K562 (cell line): ENCODE results near the gene CLSTN1. TPM values are rescaled to one million over a fixed set of nuclear protein-coding genes. Genes with fewer than 3 reads are reported as not detected.

ENCODE experiments used
- ATAC-seq: fragments of 200-7000 bp; cut with Tn5 transposase; 3 replicates; pipeline ENCODE4 v1.9.1; 2020; ENCODE audit warnings: moderate library complexity
- BruUV-seq: library from RNA; stranded (reverse); fragments of 400-500 nt; replicated peaks from 2 replicates; lab custom pipeline; 2021; lab: Mats Ljungman, UMichigan
- CTCF ChIA-PET: fragments of 300-600 bp; formaldehyde crosslinking; extraction: SDS; loops from one replicate; lab custom pipeline; 2021; ENCODE audit warnings: low intra/inter-chr PET ratio; lab: Yijun Ruan, JAX
- POLR2A ChIA-PET: fragments of 300-600, 350-650 bp; sonication (Branson Sonifier 250); formaldehyde crosslinking; extraction: SDS; loops from one replicate; lab custom pipeline; 2021; ENCODE audit warnings: antibody characterized with exemption, inconsistent platforms; lab: Yijun Ruan, JAX
- DNase-seq, 4 experiments: peaks; one replicate each; pipeline versions ENCODE4 v3.0.0 to v3.0.0-alpha.2; 2011 to 2018; ENCODE audit warnings: low spot score in 3 of 4, mixed read lengths in 3 of 4; ENCODE audit errors: extremely low read depth in 1 of 4
- FAIRE-seq: peaks from 2 replicates; lab custom pipeline; 2011; peaks lifted over from hg19 to GRCh38; lab: Jason Lieb, UNC
- H2AFZ ChIP-seq: 2 replicates; pipeline ENCODE4 v1.6.0; 2011; ENCODE audit warnings: low read depth, low read length, control low read depth, inconsistent platforms
- H3K27ac ChIP-seq: fragments of 200-600 bp; 3 replicates; pipeline ENCODE4 v1.8.0; 2011; ENCODE audit warnings: low read depth, mild to moderate bottlenecking, control low read depth, inconsistent platforms, low read length, moderate library complexity, mixed read lengths; ENCODE audit errors: extremely low read depth
- H3K27me3 ChIP-seq, 2 experiments: fragments of 300-600 bp in 1 of 2; 2 replicates in 1 of 2; 3 replicates in 1 of 2; pipeline versions ENCODE4 v1.6.0 to v1.8.0; 2011; ENCODE audit warnings: inconsistent platforms in 2 of 2, low read length in 2 of 2, mild to moderate bottlenecking in 1 of 2, mixed read lengths in 1 of 2, moderate library complexity in 1 of 2; ENCODE audit not compliant: control insufficient read depth in 2 of 2, insufficient read depth in 2 of 2
- H3K36me3 ChIP-seq: fragments of 300-600 bp; 3 replicates; pipeline ENCODE4 v1.8.0; 2011; ENCODE audit warnings: mild to moderate bottlenecking, low read length, inconsistent platforms; ENCODE audit not compliant: control insufficient read depth, insufficient read depth
- H3K4me1 ChIP-seq, 2 experiments: fragments of 200-600 bp in 1 of 2; replicated peaks in 1 of 2; 2 replicates in 1 of 2; 3 replicates in 1 of 2; pipeline versions ENCODE4 v1.5.1 to v1.8.0; 2011; ENCODE audit warnings: inconsistent platforms in 2 of 2, low read length in 2 of 2, mild to moderate bottlenecking in 1 of 2, mixed read lengths in 1 of 2, moderate library complexity in 1 of 2; ENCODE audit not compliant: control insufficient read depth in 2 of 2, insufficient read depth in 2 of 2
- H3K4me2 ChIP-seq: 2 replicates; pipeline ENCODE4 v1.6.1; 2011; ENCODE audit warnings: low read length, control low read depth, inconsistent platforms, mixed read lengths; ENCODE audit not compliant: insufficient read depth
- H3K4me3 ChIP-seq: fragments of 200-600 bp; sonication (generic), shearing (Covaris generic); 2 replicates; pipeline ENCODE4 v1.5.1; 2016; ENCODE audit warnings: control low read depth, inconsistent platforms
- H3K79me2 ChIP-seq: fragments of 200-600 bp; 3 replicates; pipeline ENCODE4 v1.8.0; 2011; ENCODE audit warnings: low read length, inconsistent platforms; ENCODE audit not compliant: control insufficient read depth, insufficient read depth
- H3K9ac ChIP-seq, 2 experiments: 2 replicates each; pipeline versions ENCODE4 v1.6.0 to v1.6.1; 2011; ENCODE audit warnings: low read depth in 2 of 2, low read length in 2 of 2, control low read depth in 1 of 2, inconsistent platforms in 1 of 2, mild to moderate bottlenecking in 1 of 2, mixed read lengths in 1 of 2; ENCODE audit not compliant: insufficient read depth in 1 of 2
- H3K9me1 ChIP-seq: one replicate; pipeline ENCODE4 v1.6.0; 2011; ENCODE audit warnings: inconsistent platforms, mild to moderate bottlenecking, low read length, moderate library complexity; ENCODE audit not compliant: control insufficient read depth, insufficient read depth
- H3K9me3 ChIP-seq: replicated peaks from 2 replicates; pipeline ENCODE4 v1.5.1; 2011; ENCODE audit warnings: low read depth, low read length, inconsistent platforms; ENCODE audit not compliant: control insufficient read depth, insufficient read depth
- H4K20me1 ChIP-seq: replicated peaks from 2 replicates; pipeline ENCODE4 v1.6.1; 2011; ENCODE audit warnings: low read length, inconsistent platforms, mixed read lengths; ENCODE audit not compliant: control insufficient read depth, insufficient read depth
- CBFA2T2 ChIP-seq: fragments of 450-650 bp; conservative IDR thresholded peaks from 2 replicates; pipeline ENCODE4 v1.6.1; 2017; ENCODE audit warnings: mild to moderate bottlenecking
- GATA2 ChIP-seq: sonication (generic); formaldehyde crosslinking; IDR thresholded peaks from 2 replicates; pipeline ENCODE4 v1.4.0; 2020; ENCODE audit warnings: mild to moderate bottlenecking, missing genetic modification reagents
- HDAC1 ChIP-seq, 2 experiments: fragments of 450-650 bp; IDR thresholded peaks; 2 replicates each; pipeline ENCODE4 v1.6.1; 2016 to 2017; ENCODE audit warnings: inconsistent platforms in 1 of 2, mild to moderate bottlenecking in 1 of 2, moderate library complexity in 1 of 2
- JUN ChIP-seq, 2 experiments: sonication (generic) in 1 of 2; formaldehyde crosslinking in 1 of 2; IDR thresholded peaks; 2 replicates each; pipeline versions ENCODE4 v1.6.1 to v1.8.0; 2012 to 2022; ENCODE audit warnings: borderline replicate concordance in 2 of 2, mild to moderate bottlenecking in 2 of 2, improper control_type of control experiment in 1 of 2, low read depth in 1 of 2, low read length in 1 of 2, missing genetic modification reagents in 1 of 2
- NFE2L1 ChIP-seq: fragments of 450-650 bp; IDR thresholded peaks from 2 replicates; pipeline ENCODE4 v1.6.1; 2016; ENCODE audit warnings: missing genetic modification characterization, low read depth, mild to moderate bottlenecking, missing compliant biosample characterization, moderate library complexity, borderline replicate concordance
- NFRKB ChIP-seq: fragments of 450-650 bp; IDR thresholded peaks from 2 replicates; pipeline ENCODE4 v1.6.1; 2016; ENCODE audit warnings: low read depth
- PYGO2 ChIP-seq: fragments of 450-650 bp; IDR thresholded peaks from 2 replicates; pipeline ENCODE4 v1.6.1; 2016; ENCODE audit warnings: mild to moderate bottlenecking, missing genetic modification characterization, moderate library complexity, missing compliant biosample characterization
- RBM14 ChIP-seq: fragments of 200-400 bp; formaldehyde crosslinking; IDR thresholded peaks from 2 replicates; pipeline ENCODE4 v1.6.1; 2018; ENCODE audit warnings: low read depth, mild to moderate bottlenecking, low read length, moderate library complexity, borderline replicate concordance; ENCODE audit not compliant: insufficient read depth
- ZNF165 ChIP-seq: fragments of 250-450 bp; sonication (Bioruptor Pico); IDR thresholded peaks from 2 replicates; pipeline ENCODE4 v1.4.0; 2020; ENCODE audit warnings: borderline replicate concordance
- ZNF512 ChIP-seq: IDR thresholded peaks from 2 replicates; pipeline ENCODE4 v1.6.1; 2016; ENCODE audit warnings: missing genetic modification characterization, missing compliant biosample characterization
- WGBS: fragments of 100-300 bp; shearing (Covaris generic); methylation state at CpG from one replicate; pipeline ENCODE4 v1.1.6; 2016; ENCODE audit warnings: low coverage, mixed read lengths; ENCODE audit not compliant: insufficient coverage; ENCODE audit errors: missing lambda C conversion rate; 5-methylcytosine and 5-hydroxymethylcytosine counted together
- in situ Hi-C: fragments of 300-500 bp; cut with MboI; formaldehyde crosslinking; loops from 4 replicates; pipeline ENCODE4 v1.15.0; 2018; ENCODE audit warnings: inconsistent platforms, mixed read lengths
- intact Hi-C: fragments of 100-400 bp; cut with micrococcal nuclease; formaldehyde crosslinking; loops from 2 replicates; pipeline ENCODE4 v1.14.2; 2022
- polyA plus RNA-seq, 8 experiments: library from polyadenylated mRNA; depleted of rRNA in 4 of 8; stranded (reverse) in 5 of 8; unstranded in 3 of 8; fragments of >200 nt; fragmentation: Nextera tagmentation in 2 of 8; fragmentation: Illumina TruSeq in 1 of 8; extraction: Ambion mirVana in 2 of 8; extraction: Trizol in 1 of 8; gene quantifications; 2 replicates each; pipeline versions ENCODE4 v1.2.1 to v1.2.3, GENCODE V29; 2011 to 2014; ENCODE audit warnings: inconsistent platforms in 1 of 8, missing spikeins in 1 of 8
- total RNA-seq, 7 experiments: library from RNA; depleted of rRNA in 6 of 7; stranded (reverse); fragments of >200 nt in 6 of 7; fragmentation: Illumina TruSeq in 2 of 7; extraction: Trizol in 2 of 7; gene quantifications; 2 replicates each; pipeline versions ENCODE4 v1.2.1 to v1.2.3, GENCODE V29; 2011 to 2021; ENCODE audit warnings: low replicate concordance in 1 of 7
- TF ChIP-seq, protein P1 (sequence below): sonication (generic); formaldehyde crosslinking; IDR thresholded peaks from 2 replicates; pipeline ENCODE4 v1.8.1; 2023; ENCODE audit warnings: mild to moderate bottlenecking, missing genetic modification reagents
- TF ChIP-seq, protein P2 (sequence below): fragments of 450-650 bp; IDR thresholded peaks from 2 replicates; pipeline ENCODE4 v1.6.1; 2016; ENCODE audit warnings: mild to moderate bottlenecking
- TF ChIP-seq, protein P3 (sequence below): fragments of 450-650 bp; IDR thresholded peaks from 2 replicates; pipeline ENCODE4 v1.6.1; 2016; ENCODE audit warnings: low read depth, mild to moderate bottlenecking, moderate library complexity

The CLSTN1 gene
- total and polyA plus RNA-seq, 9 of the 15 experiments (the other 6 are each of a cell fraction or from before 2014, with no cell fraction given): 1.1 to 32.5 (median 13.3) TPM

- peaks cover 62% of the 10 kb centered on the region; the same call in 2 of the 3 replicates for H3K36me3 ChIP-seq
- 86% methylated on average over 6 of the region's 6 CpGs for WGBS
- DNase-seq (no peak), FAIRE-seq (no peak), ATAC-seq (no peak)
- H3K4me2 ChIP-seq: no peak overlapping the region
- ChIA-PET POLR2A (no interaction called here), CTCF (interaction anchor here (3.6 kb wide), 1 partner anchor 97 kb away, joined by 66 read pairs; no protein-coding TSS in a partner anchor)
- H2AFZ ChIP-seq: no peak overlapping the region
- H3K27me3 ChIP-seq: no peaks in the 10 kb centered on the region
- in situ Hi-C loops: no loop called here
- H3K9ac ChIP-seq: no peak overlapping the region
- no peaks in the 10 kb centered on the region for H3K9me3 ChIP-seq
- peaks cover 3% of the 10 kb centered on the region for H3K9me1 ChIP-seq
- H3K4me3 ChIP-seq: no peak overlapping the region
- H3K27ac ChIP-seq: no peak overlapping the region
- intact Hi-C loops: loop anchor here (5.0 kb wide), 1 partner anchor 143 kb away; no protein-coding TSS in a partner anchor
- H3K79me2 ChIP-seq: no peaks in the 10 kb centered on the region
- no TSS peak for BruUV-seq
- peaks cover 14 to 53% of the 10 kb centered on the region in 2 experiments for H3K4me1 ChIP-seq
- H4K20me1 ChIP-seq: no peaks in the 10 kb centered on the region
- TF ChIP-seq NFE2L1 (tag) (no peak), ZNF165 (CRISPR knock-in tag) (no peak), HDAC1 (IDR thresholded peaks at IDR 0.05) (no peak), NFRKB (no peak), ZNF512 (tag) (no peak), CBFA2T2 (no peak), GATA2 (no peak), JUN (IDR thresholded peaks at IDR 0.05; ENCODE audit: borderline replicate concordance, low read depth, low read length) (no peak), JUN (CRISPR knock-in tag; IDR thresholded peaks at IDR 0.05; ENCODE audit: borderline replicate concordance) (no peak), PYGO2 (tag) (no peak), RBM14 (no peak)
- TF ChIP-seq, protein P1, sequence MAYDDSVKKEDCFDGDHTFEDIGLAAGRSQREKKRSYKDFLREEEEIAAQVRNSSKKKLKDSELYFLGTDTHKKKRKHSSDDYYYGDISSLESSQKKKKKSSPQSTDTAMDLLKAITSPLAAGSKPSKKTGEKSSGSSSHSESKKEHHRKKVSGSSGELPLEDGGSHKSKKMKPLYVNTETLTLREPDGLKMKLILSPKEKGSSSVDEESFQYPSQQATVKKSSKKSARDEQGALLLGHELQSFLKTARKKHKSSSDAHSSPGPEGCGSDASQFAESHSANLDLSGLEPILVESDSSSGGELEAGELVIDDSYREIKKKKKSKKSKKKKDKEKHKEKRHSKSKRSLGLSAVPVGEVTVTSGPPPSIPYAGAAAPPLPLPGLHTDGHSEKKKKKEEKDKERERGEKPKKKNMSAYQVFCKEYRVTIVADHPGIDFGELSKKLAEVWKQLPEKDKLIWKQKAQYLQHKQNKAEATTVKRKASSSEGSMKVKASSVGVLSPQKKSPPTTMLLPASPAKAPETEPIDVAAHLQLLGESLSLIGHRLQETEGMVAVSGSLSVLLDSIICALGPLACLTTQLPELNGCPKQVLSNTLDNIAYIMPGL (CRISPR knock-in tag): no peak
- TF ChIP-seq, protein P2, sequence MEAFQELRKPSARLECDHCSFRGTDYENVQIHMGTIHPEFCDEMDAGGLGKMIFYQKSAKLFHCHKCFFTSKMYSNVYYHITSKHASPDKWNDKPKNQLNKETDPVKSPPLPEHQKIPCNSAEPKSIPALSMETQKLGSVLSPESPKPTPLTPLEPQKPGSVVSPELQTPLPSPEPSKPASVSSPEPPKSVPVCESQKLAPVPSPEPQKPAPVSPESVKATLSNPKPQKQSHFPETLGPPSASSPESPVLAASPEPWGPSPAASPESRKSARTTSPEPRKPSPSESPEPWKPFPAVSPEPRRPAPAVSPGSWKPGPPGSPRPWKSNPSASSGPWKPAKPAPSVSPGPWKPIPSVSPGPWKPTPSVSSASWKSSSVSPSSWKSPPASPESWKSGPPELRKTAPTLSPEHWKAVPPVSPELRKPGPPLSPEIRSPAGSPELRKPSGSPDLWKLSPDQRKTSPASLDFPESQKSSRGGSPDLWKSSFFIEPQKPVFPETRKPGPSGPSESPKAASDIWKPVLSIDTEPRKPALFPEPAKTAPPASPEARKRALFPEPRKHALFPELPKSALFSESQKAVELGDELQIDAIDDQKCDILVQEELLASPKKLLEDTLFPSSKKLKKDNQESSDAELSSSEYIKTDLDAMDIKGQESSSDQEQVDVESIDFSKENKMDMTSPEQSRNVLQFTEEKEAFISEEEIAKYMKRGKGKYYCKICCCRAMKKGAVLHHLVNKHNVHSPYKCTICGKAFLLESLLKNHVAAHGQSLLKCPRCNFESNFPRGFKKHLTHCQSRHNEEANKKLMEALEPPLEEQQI: no peak
- TF ChIP-seq, protein P3, sequence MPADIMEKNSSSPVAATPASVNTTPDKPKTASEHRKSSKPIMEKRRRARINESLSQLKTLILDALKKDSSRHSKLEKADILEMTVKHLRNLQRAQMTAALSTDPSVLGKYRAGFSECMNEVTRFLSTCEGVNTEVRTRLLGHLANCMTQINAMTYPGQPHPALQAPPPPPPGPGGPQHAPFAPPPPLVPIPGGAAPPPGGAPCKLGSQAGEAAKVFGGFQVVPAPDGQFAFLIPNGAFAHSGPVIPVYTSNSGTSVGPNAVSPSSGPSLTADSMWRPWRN: no peak
Measured at GRCh38 chr1:9723926-9724325, 99.8 kb downstream of the CLSTN1 start.
